Measurements from ENCODE around the gene EPHA7. TPM values are rescaled to one million over a fixed set of nuclear protein-coding genes. Genes with fewer than 3 reads are reported as not detected.

The EPHA7 gene
- total RNA-seq, 4 donors from 2014 or later: 158 to 262 (median 219) TPM

DNA sequence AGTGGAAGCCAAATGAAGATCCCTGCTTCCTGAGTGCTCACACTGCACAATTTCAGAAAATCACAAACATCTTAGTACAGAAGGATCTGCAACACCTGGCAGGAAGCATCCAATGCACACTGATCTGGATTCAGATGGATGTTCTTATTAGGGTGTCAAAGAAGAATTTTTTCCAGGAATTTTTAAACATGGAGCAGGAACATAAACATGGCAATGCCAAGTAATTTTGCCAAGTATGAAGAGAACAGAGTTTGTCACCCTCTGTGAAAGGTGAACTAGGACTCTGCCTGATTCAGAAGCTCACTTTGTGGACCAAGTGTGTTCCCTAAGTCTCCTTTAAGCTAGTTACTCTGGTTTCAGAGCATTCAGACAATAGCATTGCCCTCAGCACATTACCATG lies 208.5 kb downstream of the EPHA7 start:
- H3K4me1 ChIP-seq: peaks cover 0 to 31% (median 18%) of the 10 kb centered on the region in 4 donors
- H3K9me3 ChIP-seq: no peaks in the 10 kb centered on the region
- no peaks in the 10 kb centered on the region for H3K36me3 ChIP-seq
- intact Hi-C loops (cut with DNase I): no loop called here
- no peaks in the 10 kb centered on the region for H3K27me3 ChIP-seq
- DNase-seq (ENCODE audit: extremely low spot score): no peak
- no peak overlapping the region for H3K4me3 ChIP-seq
- peak overlapping the region; percentile 55 to 78 (median 64) for H3K27ac ChIP-seq (replicated peaks in 1 of 4)
- TF ChIP-seq, protein P1, sequence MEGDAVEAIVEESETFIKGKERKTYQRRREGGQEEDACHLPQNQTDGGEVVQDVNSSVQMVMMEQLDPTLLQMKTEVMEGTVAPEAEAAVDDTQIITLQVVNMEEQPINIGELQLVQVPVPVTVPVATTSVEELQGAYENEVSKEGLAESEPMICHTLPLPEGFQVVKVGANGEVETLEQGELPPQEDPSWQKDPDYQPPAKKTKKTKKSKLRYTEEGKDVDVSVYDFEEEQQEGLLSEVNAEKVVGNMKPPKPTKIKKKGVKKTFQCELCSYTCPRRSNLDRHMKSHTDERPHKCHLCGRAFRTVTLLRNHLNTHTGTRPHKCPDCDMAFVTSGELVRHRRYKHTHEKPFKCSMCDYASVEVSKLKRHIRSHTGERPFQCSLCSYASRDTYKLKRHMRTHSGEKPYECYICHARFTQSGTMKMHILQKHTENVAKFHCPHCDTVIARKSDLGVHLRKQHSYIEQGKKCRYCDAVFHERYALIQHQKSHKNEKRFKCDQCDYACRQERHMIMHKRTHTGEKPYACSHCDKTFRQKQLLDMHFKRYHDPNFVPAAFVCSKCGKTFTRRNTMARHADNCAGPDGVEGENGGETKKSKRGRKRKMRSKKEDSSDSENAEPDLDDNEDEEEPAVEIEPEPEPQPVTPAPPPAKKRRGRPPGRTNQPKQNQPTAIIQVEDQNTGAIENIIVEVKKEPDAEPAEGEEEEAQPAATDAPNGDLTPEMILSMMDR (IDR thresholded peaks at IDR 0.05): no peak
- peak in 1 of 2 donors; percentile 65 for TF ChIP-seq POLR2AphosphoS5 (IDR thresholded peaks at IDR 0.05)

DNA sequence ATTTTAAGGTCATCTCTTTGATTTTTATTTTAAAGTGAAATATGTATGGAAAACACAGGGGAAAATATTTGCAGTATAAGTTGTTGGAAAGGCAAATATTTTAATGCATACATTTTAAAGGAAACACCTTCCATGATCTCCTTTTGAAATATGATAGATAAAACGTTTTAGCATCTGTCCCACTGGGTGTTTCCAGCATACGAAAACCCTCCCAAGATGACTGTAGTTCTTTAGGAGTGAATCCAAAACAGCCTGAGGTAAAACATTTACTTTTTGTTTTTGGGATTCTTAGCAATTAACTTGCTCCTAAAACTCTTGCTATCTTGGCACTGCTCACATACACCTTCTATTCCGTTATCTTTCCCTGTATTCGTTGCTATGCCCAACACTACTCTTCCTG lies 210.0 kb downstream of the EPHA7 start:
- intact Hi-C loops (cut with DNase I): no loop called here
- no peaks in the 10 kb centered on the region for H3K27me3 ChIP-seq
- H3K9me3 ChIP-seq: no peaks in the 10 kb centered on the region
- peaks cover 0 to 31% (median 18%) of the 10 kb centered on the region in 4 donors for H3K4me1 ChIP-seq
- no peak overlapping the region for H3K4me3 ChIP-seq
- peak overlapping the region in 2 of 4 donors; percentile 55 to 78 for H3K27ac ChIP-seq (replicated peaks in 1 of 4)
- 68% methylated on average over 4 of the region's 4 CpGs for WGBS
- TF ChIP-seq, protein P1 (IDR thresholded peaks at IDR 0.05): no peak
- no peaks in the 10 kb centered on the region for H3K36me3 ChIP-seq
- DNase-seq (ENCODE audit: extremely low spot score): no peak

DNA sequence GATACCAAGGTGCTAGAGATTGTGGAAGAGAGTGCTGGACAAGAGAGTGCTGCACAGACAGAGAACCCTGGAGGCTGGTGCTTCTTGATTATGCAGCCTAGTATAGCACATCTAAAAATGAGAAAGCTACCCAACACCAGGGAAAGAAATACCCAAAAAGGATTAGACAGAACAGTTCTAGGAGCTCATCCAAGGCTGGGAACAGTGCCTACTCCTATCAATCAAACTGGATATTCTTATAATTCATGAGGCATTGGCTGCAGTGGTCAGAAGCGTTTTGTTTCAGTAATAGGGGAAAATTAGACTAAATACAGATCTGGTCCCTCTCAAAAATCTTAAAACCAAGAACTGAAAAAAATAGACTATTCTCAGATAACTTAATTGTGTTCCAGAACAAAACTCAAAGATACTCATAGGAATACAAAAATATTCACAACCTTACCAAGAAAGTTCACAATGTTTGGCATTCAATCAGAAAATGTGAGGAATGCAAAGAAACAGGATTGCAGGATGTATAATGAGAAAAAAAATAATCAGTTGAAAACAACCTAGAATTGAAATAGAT lies 222.9 kb downstream of the EPHA7 start:
- no peaks in the 10 kb centered on the region for H3K9me3 ChIP-seq
- H3K36me3 ChIP-seq: no peaks in the 10 kb centered on the region
- H3K27ac ChIP-seq (replicated peaks in 1 of 4): peak overlapping the region; percentile 58 to 76 (median 75)
- TF ChIP-seq POLR2AphosphoS5 (IDR thresholded peaks at IDR 0.05) (no peak), POLR2A (IDR thresholded peaks at IDR 0.05; ENCODE audit: low read depth) (no peak), EP300 (IDR thresholded peaks at IDR 0.05) (no peak)
- TF ChIP-seq, protein P1 (IDR thresholded peaks at IDR 0.05): no peak
- H3K4me3 ChIP-seq: no peak overlapping the region
- DNase-seq (ENCODE audit: extremely low spot score): no peak
- H3K27me3 ChIP-seq: no peaks in the 10 kb centered on the region
- H3K4me1 ChIP-seq: peaks cover 4 to 42% (median 37%) of the 10 kb centered on the region in 4 donors
- intact Hi-C loops (cut with DNase I): no loop called here
- WGBS: 28% methylated on average over 1 of the region's 1 CpG

DNA sequence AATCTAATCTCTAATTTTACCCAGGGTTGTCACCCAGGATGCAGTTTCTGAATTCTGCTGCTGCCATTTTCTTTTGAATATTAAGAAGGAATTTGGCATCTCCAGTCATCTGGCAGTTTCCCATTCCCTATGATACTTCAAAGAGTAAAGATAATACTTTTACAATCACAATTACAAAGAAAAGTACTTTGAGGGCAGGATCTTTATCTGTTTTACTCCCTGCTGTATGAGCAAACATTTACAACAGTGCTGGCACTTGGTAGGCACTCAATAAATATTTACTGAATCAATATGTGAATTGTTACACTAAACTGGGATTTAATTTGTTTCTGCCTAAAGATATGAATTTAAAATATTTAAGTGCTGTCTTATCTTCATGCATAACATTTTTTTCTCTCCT lies 224.9 kb downstream of the EPHA7 start:
- Histone ChIP-seq H3K27me3 (no peaks in the 10 kb centered on the region), H3K4me3 (no peak overlapping the region), H3K4me1 (peaks cover 4 to 56% (median 40%) of the 10 kb centered on the region in 4 donors), H3K27ac (replicated peaks in 1 of 4) (peak overlapping the region; percentile 58 to 76 (median 75)), H3K36me3 (no peaks in the 10 kb centered on the region), H3K9me3 (no peaks in the 10 kb centered on the region)
- intact Hi-C loops (cut with DNase I): no loop called here
- no peak for TF ChIP-seq POLR2AphosphoS5 (IDR thresholded peaks at IDR 0.05)
- TF ChIP-seq EP300 (IDR thresholded peaks at IDR 0.05): no peak
- DNase-seq (ENCODE audit: extremely low spot score): no peak

DNA sequence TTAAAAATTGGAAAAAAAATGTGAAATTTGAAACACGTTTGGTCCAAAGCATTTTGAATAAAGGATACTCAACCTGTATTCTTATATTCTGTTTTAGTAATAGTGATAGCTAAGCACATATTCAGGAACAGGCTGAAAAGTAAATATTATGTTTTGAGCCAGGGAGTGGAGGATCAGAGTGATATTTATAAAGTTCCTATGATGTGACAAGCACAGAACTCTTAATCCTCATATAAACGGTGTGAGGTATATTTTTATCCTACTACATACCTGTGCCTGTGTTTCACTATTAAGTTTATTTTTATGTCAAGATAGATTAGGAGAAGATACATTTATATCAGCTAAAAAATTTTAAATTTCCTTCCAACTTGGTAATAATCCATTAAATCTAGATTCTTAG lies 225.5 kb downstream of the EPHA7 start:
- no peaks in the 10 kb centered on the region for H3K9me3 ChIP-seq
- intact Hi-C loops (cut with DNase I): no loop called here
- H3K27ac ChIP-seq (replicated peaks in 1 of 4): peak overlapping the region; percentile 58 to 76 (median 75)
- TF ChIP-seq, protein P1 (IDR thresholded peaks at IDR 0.05): no peak
- TF ChIP-seq POLR2A (IDR thresholded peaks at IDR 0.05; ENCODE audit: low read depth) (no peak), EP300 (IDR thresholded peaks at IDR 0.05) (no peak), POLR2AphosphoS5 (IDR thresholded peaks at IDR 0.05) (no peak)
- H3K27me3 ChIP-seq: no peaks in the 10 kb centered on the region
- WGBS: 30% methylated on average over 2 of the region's 2 CpGs
- no peaks in the 10 kb centered on the region for H3K36me3 ChIP-seq
- DNase-seq (ENCODE audit: extremely low spot score): no peak
- H3K4me3 ChIP-seq: no peak overlapping the region
- peaks cover 4 to 62% (median 40%) of the 10 kb centered on the region in 4 donors for H3K4me1 ChIP-seq
